ENCODE results near the gene NR6A1.

The NR6A1 gene

DNA sequence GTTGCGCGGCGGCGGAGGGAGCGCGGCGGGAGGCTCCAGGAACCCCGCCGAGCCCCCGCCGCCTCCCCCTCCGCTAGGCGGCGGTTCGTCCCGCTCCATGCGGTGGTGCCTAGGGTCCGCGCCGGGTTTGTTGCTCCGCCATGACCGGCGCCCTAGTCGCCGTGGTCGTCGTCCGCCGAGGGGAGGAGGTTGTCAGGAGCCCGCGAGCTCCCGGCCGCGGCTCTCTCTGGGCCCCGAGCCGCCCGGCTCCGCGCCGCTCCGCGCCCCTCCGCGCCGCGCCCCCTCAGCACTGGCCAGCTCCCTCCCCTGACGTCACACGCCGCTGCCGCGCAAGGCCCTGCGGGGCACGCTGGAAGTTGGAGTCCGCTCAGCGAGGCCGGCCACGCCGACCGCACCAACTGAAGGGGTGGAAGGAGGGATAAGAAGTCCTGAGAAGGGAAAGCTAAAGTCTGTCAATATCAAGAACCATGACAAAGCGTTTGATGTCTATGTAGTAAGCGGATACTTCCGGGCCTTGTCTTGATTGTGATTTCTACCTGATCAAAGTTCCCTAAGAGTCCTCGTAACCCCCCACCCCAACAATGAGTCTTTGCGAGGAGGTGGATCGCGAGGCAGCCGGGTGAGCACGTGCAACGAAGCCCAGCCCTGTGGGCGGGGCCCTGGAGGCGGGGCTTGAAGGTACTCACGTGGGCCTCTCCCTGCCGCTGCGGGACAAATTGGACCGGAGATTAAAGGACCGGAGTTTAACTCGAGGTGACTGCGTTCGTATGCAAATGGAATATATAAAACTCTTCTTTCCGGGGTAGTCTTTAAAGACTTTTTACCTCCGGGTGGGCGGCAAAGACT lies at the start of gene NR6A1:
Gene NR6A1 (minus strand): TSS at position 291 of the 846 bp plus-strand sequence.
- peak; percentile 77 to 89 for DNase-seq (ENCODE audit: extremely low read depth in 1 of 2, low read depth in 1 of 2)

DNA sequence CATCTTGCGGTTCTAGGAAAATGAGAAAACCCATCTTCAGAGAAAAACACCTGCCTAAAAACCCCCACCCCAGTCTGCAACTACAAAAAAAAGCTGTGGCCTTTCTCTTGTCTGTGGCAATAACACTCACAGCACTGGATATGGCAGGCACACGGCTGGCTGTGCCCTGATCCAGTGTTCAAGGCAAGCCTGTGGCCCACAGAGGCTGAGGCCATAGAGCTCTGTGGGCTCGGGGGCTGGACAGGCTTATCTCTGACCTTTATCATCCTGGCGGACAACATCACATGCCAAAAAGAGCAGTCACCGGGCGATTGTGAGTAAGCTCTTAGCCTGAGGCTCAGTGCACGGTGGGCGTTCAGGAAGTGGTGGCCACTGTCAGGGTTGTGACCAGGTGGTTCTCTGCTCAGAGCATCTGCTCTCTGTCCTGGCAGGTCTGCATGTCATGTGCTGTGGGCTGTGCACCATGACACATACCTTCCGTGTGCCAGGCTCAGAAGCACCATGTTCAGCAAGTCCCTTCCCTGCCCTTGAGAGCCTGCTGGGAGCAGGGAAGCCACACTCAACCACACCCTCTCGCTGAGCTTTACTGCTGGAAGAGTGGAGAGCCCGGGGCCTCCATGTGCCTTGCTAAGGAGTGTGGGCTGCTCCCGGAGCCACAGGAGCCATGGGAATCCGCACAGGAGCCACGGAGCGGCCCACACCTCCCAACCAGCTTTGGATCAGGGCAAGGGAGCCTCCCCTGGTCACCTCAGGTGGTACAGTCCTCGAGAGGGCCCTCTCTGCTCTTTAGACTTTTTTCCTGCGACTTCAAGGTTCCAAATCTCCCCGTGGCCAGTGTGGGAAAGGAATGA lies 47.5 kb upstream of the NR6A1 start:
- no peak for DNase-seq (ENCODE audit: extremely low read depth in 1 of 2, low read depth in 1 of 2)

- DNase-seq (ENCODE audit: extremely low read depth in 1 of 2, low read depth in 1 of 2), result no peak
Measured at GRCh38 chr9:124815601-124816000, 44.5 kb upstream of the NR6A1 start.

GRCh38 chr9:124814164-124814535 lies 43.0 kb upstream of the NR6A1 start:
- no peak for DNase-seq (ENCODE audit: extremely low read depth in 1 of 2, low read depth in 1 of 2)

DNA sequence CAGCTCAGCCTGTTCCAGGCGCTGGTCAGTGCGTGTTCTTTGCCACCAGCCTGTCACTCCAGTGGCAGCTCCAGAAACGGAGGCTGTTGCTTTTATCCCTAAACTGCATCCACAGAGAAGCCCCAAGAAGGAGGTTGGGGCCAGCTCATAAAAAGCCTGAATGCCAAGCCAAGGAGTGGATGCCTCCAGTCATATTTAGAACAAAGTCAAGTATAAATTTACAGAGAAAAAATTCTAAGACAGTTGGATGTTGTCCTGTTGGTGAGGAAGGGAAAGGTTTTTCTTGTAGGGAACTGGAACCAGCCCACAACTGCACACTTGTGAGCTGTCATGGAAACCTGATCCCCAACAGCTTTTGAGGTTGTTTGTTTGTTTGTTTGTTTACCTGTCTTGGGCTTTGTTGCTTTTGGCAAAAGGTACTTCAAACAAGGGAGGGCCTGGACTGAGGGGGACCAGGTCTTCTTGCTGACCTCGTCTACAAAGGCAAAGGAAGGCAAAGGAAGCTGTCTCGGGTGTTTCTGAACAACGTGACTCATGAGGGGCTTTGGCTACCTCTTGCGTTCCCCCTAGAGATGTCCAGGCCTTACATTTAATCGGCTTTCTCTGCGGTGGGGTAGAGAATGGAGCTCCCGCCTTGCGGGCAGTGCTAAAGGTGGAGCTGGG lies 42.5 kb upstream of the NR6A1 start:
- DNase-seq (ENCODE audit: extremely low read depth in 1 of 2, low read depth in 1 of 2), result no peak

GRCh38 chr9:124813041-124813440 lies 41.9 kb upstream of the NR6A1 start:
- DNase-seq (ENCODE audit: extremely low read depth in 1 of 2, low read depth in 1 of 2), result no peak

DNA sequence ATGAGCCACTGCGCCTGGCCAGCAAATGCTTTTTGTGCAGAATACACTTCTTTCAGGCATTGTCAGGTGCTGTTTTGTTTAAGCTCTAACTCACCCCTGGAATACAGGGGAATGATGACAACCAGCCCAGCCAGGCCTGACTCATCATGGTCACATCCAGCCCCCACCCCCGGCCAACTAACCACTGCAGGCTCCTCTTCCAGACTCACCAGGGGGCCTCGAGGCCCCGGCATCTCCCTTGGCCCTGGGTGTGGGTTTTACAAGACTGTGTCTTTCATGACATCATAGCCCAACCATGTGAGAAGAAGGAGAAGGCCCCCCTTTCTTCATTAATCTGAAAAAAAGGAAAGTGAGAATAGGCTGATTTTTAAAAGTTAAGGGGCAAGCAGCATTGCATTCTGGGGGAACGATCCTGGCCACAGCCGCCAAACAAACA lies 41.3 kb upstream of the NR6A1 start:
- no peak for DNase-seq (ENCODE audit: extremely low read depth in 1 of 2, low read depth in 1 of 2)

DNA sequence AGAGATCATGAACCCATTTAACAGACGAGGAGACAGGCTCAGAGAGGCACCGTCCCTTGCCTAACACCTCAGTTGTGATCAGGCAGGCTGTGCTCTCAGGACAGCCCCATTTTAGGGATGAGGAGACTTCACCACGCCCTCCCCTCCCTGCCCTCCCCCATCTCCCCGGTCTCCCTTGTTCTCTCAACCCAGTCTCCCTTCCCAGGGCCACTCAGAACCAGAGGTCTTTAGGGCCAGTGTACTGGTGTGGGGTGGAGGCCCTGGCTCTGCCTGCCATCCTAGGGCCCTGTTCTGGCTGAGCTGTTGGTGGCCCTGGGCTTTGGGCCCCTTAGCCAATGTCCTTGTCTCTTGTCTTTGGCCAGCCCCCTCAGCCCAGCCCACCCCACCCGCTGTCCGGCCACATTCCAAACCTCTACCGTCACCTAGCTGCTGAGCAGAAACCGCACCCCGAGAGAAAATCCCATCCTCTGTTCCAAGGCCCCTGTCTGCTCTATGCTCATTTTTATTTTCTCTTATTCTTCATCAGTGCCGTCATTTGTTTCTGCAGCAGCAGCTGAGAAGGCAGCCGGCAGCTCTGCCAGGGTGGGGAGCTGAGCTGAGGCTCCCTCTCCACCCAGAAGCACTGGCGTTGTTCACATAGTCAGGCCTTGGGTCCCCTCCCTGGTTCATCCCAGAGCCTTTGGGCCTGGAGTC lies 39.7 kb upstream of the NR6A1 start:
- DNase-seq (ENCODE audit: extremely low read depth in 1 of 2, low read depth in 1 of 2), result no peak

- DNase-seq (ENCODE audit: extremely low read depth in 1 of 2, low read depth in 1 of 2), result no peak
Measured at GRCh38 chr9:124809741-124810500, 38.8 kb upstream of the NR6A1 start.

- no peak for DNase-seq (ENCODE audit: extremely low read depth in 1 of 2, low read depth in 1 of 2)
Measured at GRCh38 chr9:124809211-124809610, 38.1 kb upstream of the NR6A1 start.

DNA sequence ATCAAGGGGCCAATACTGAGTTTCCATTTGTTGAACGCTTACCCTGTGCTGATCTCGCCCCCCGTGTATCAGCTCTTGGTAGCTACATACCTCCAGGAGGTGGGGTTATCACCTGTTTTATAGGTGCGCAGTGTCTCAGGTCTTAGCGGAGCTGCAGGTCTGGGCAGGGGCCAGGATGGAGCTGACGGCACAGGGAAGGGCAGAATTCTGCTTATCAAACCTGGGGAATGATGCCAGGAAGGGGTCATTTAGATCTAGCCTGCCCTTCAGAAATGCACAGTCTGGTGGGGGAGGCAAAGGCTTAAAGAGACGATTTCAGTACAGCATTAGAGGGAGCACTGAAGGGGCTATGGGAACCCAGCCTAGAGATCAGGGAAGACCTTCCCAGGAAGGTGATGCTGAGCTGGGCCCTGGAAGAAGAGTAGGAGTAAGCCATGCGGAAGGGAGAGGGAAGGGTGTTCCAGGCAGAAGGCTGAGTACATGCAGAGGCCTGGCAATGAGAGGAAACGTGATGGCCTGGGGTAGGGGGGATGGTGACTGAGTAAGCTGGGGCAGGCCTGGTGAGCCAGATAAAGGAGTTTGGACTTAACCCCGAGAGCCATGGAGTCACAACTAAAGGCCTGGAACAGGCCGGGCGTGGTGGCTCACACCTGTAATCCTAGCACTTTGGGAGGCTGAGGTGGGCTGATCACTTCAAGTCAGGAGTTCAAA lies 37.3 kb upstream of the NR6A1 start:
- DNase-seq (ENCODE audit: extremely low read depth in 1 of 2, low read depth in 1 of 2), result no peak

GRCh38 chr9:124805186-124805585 lies 34.1 kb upstream of the NR6A1 start:
- DNase-seq (ENCODE audit: extremely low read depth in 1 of 2, low read depth in 1 of 2), result no peak

- no peak for DNase-seq (ENCODE audit: extremely low read depth in 1 of 2, low read depth in 1 of 2)
Measured at GRCh38 chr9:124803911-124804310, 32.8 kb upstream of the NR6A1 start.

DNA sequence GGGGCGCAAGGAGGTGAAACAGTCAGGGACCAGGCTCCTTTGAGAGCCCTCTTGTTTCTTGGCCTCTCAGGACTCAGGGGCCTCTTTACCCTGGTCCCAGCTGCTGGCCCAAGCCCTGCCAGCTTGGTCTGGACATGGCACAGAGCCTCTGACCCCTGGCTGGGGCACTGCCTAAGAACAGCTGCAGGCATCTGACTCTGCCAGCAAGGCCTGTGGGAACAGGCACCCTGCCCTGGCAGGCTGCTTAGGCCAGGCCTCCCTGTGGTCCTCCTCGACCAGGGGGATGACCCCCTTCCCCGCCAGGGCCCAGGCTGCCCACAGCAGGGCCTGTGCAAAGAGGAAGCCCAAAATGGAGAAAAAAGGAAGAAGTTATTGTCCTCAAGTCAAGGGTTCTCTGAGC lies 31.3 kb upstream of the NR6A1 start:
- DNase-seq (ENCODE audit: extremely low read depth in 1 of 2, low read depth in 1 of 2), result no peak

- DNase-seq (ENCODE audit: extremely low read depth in 1 of 2, low read depth in 1 of 2), result no peak
Measured at GRCh38 chr9:124801356-124801755, 30.2 kb upstream of the NR6A1 start.

GRCh38 chr9:124800306-124801259 lies 29.5 kb upstream of the NR6A1 start:
- no peak for DNase-seq (ENCODE audit: extremely low read depth in 1 of 2, low read depth in 1 of 2)

GRCh38 chr9:124799274-124800006 lies 28.3 kb upstream of the NR6A1 start:
- no peak for DNase-seq (ENCODE audit: extremely low read depth in 1 of 2, low read depth in 1 of 2)

Data from activated CD8-positive, alpha-beta memory T cell treated with anti-CD3 and anti-CD28 coated beads for 1 hour (primary cell).